Measurements from ENCODE around the gene LAMA2.

DNA sequence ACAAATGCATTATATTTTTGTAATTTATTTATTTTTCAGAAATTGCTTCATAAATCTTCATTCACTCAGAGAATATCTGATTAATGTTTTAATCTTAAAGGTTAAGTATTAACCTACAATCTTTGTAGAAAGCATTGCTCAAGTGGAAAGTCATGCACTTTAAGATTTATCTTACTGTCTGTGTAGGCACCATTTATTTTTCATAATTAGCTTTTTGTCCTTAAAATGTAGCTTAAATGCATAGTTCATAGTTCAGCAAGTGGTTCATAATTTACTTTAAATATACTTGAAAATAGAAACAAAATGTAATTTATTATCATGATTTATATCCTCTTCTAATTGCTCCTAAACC is 397.3 kb downstream of the LAMA2 start:
- TF ChIP-seq, protein P1, sequence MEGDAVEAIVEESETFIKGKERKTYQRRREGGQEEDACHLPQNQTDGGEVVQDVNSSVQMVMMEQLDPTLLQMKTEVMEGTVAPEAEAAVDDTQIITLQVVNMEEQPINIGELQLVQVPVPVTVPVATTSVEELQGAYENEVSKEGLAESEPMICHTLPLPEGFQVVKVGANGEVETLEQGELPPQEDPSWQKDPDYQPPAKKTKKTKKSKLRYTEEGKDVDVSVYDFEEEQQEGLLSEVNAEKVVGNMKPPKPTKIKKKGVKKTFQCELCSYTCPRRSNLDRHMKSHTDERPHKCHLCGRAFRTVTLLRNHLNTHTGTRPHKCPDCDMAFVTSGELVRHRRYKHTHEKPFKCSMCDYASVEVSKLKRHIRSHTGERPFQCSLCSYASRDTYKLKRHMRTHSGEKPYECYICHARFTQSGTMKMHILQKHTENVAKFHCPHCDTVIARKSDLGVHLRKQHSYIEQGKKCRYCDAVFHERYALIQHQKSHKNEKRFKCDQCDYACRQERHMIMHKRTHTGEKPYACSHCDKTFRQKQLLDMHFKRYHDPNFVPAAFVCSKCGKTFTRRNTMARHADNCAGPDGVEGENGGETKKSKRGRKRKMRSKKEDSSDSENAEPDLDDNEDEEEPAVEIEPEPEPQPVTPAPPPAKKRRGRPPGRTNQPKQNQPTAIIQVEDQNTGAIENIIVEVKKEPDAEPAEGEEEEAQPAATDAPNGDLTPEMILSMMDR (IDR thresholded peaks at IDR 0.05): no peak
- no peak for TF ChIP-seq POLR2A (IDR thresholded peaks at IDR 0.05)
- TF ChIP-seq EP300 (IDR thresholded peaks at IDR 0.05): no peak
